H1 (cell line): ENCODE results near the gene TFAP2A. TPM values are rescaled to one million over a fixed set of nuclear protein-coding genes. Genes with fewer than 3 reads are reported as not detected.

Experiments used
- CTCF ChIA-PET: fragments of 300-600 bp; sonication (Branson Sonifier 250); formaldehyde crosslinking; loops from one replicate; lab custom pipeline; 2021; ENCODE audit not compliant: partially characterized antibody; lab: Charles Lee
- POLR2A ChIA-PET: fragments of 300-600 bp; sonication (Branson Sonifier 250); formaldehyde crosslinking; loops from one replicate; lab custom pipeline; 2021; ENCODE audit warnings: inconsistent platforms; ENCODE audit not compliant: partially characterized antibody; lab: Charles Lee
- DNase-seq, 2 experiments: peaks; one replicate each; pipeline versions ENCODE4 v3.0.0 to v3.0.0-alpha.2; 2010 to 2022; ENCODE audit warnings: low spot score in 2 of 2, low read depth in 1 of 2, mixed read lengths in 1 of 2
- FAIRE-seq: peaks from 2 replicates; lab custom pipeline; 2011; peaks lifted over from hg19 to GRCh38; lab: Jason Lieb, UNC
- H2AFZ ChIP-seq: 2 replicates; pipeline ENCODE4 v1.8.1; 2012; ENCODE audit warnings: low read length, inconsistent platforms
- H2AK5ac ChIP-seq: 2 replicates; pipeline ENCODE4 v1.6.1; 2013; ENCODE audit warnings: low read depth, low read length
- H2BK120ac ChIP-seq: replicated peaks from 2 replicates; pipeline ENCODE3; 2013; ENCODE audit warnings: low read depth, low read length, inconsistent platforms
- H2BK12ac ChIP-seq: 2 replicates; pipeline ENCODE4 v1.6.1; 2013; ENCODE audit warnings: low read depth, low read length
- H2BK15ac ChIP-seq: 2 replicates; pipeline ENCODE4 v1.6.1; 2013; ENCODE audit warnings: low read length
- H2BK20ac ChIP-seq: 2 replicates; pipeline ENCODE4 v1.6.1; 2013; ENCODE audit warnings: low read length
- H2BK5ac ChIP-seq: 2 replicates; pipeline ENCODE4 v1.6.1; 2013; ENCODE audit warnings: low read depth, low read length
- H3K14ac ChIP-seq: 2 replicates; pipeline ENCODE4 v1.6.1; 2013; ENCODE audit warnings: inconsistent platforms; ENCODE audit not compliant: insufficient read length
- H3K18ac ChIP-seq: 2 replicates; pipeline ENCODE4 v1.6.1; 2013; ENCODE audit warnings: low read length; ENCODE audit errors: extremely low read depth
- H3K23ac ChIP-seq: 2 replicates; pipeline ENCODE4 v1.6.1; 2013; ENCODE audit warnings: inconsistent platforms; ENCODE audit not compliant: insufficient read length
- H3K23me2 ChIP-seq: 2 replicates; pipeline ENCODE4 v1.6.1; 2013; ENCODE audit warnings: low read depth, low read length
- H3K27ac ChIP-seq: 2 replicates; pipeline ENCODE4 v1.6.1; 2011; ENCODE audit warnings: low read depth, low read length, inconsistent platforms
- H3K27me3 ChIP-seq, 4 experiments: replicated peaks in 1 of 4; 1 replicate in 1 of 4; 2 replicates in 3 of 4; pipeline versions ENCODE4 v1.6.1 to v1.8.1; 2011 to 2013; ENCODE audit warnings: low read length in 3 of 4, mild to moderate bottlenecking in 3 of 4, inconsistent platforms in 2 of 4, mixed read lengths in 2 of 4, moderate library complexity in 1 of 4; ENCODE audit not compliant: control insufficient read depth in 3 of 4, insufficient read depth in 3 of 4; ENCODE audit errors: extremely low read depth in 1 of 4
- H3K36me3 ChIP-seq, 4 experiments: 2 replicates each; pipeline versions ENCODE4 v1.6.1 to v1.8.1; 2011 to 2013; ENCODE audit warnings: mild to moderate bottlenecking in 4 of 4, low read length in 3 of 4, moderate library complexity in 2 of 4, control low read depth in 1 of 4, inconsistent platforms in 1 of 4; ENCODE audit not compliant: insufficient read depth in 4 of 4, control insufficient read depth in 2 of 4
- H3K4ac ChIP-seq: replicated peaks from 2 replicates; pipeline ENCODE3; 2013; ENCODE audit warnings: low read length, low read depth, mixed read lengths, inconsistent platforms; ENCODE audit not compliant: insufficient read length
- H3K4me1 ChIP-seq, 4 experiments: replicated peaks in 1 of 4; 1 replicate in 1 of 4; 2 replicates in 3 of 4; pipeline versions ENCODE4 v1.6.1 to v1.8.1; 2011 to 2013; ENCODE audit warnings: low read length in 3 of 4, inconsistent platforms in 2 of 4, mixed read lengths in 1 of 4; ENCODE audit not compliant: insufficient read depth in 4 of 4, control insufficient read depth in 3 of 4
- H3K4me2 ChIP-seq, 2 experiments: 2 replicates each; pipeline versions ENCODE4 v1.6.1 to v1.8.1; 2011 to 2013; ENCODE audit warnings: low read depth in 2 of 2, low read length in 2 of 2, control low read depth in 1 of 2, inconsistent platforms in 1 of 2, mild to moderate bottlenecking in 1 of 2; ENCODE audit not compliant: insufficient read depth in 1 of 2
- H3K4me3 ChIP-seq, 4 experiments: fragments of 200-600, 300-600 bp in 1 of 4; sonication (generic), shearing (Covaris generic), sonication (Bioruptor Twin) in 1 of 4; 2 replicates each; pipeline versions ENCODE4 v1.5.1 to v1.8.1; 2011 to 2016; ENCODE audit warnings: low read length in 4 of 4, low read depth in 3 of 4, control low read depth in 2 of 4, inconsistent platforms in 2 of 4, mild to moderate bottlenecking in 2 of 4, mixed read lengths in 1 of 4, moderate library complexity in 1 of 4; ENCODE audit not compliant: insufficient read depth in 2 of 4; ENCODE audit errors: extremely low read depth in 1 of 4
- H3K56ac ChIP-seq: replicated peaks from 2 replicates; pipeline ENCODE3; 2013; ENCODE audit warnings: low read depth, mild to moderate bottlenecking, mixed read lengths, low read length, inconsistent platforms; ENCODE audit not compliant: insufficient read length
- H3K79me1 ChIP-seq: 2 replicates; pipeline ENCODE4 v1.6.1; 2013; ENCODE audit warnings: low read depth, low read length, control low read depth
- H3K79me2 ChIP-seq, 2 experiments: 2 replicates each; pipeline versions ENCODE4 v1.6.1 to v1.8.1; 2012 to 2013; ENCODE audit warnings: low read length in 2 of 2, mild to moderate bottlenecking in 2 of 2, inconsistent platforms in 1 of 2; ENCODE audit not compliant: insufficient read depth in 2 of 2, control insufficient read depth in 1 of 2
- H3K9ac ChIP-seq, 4 experiments: replicated peaks in 1 of 4; 1 replicate in 1 of 4; 2 replicates in 3 of 4; pipeline versions ENCODE4 v1.6.1 to v1.8.1; 2011 to 2013; ENCODE audit warnings: low read depth in 3 of 4, low read length in 3 of 4, control low read depth in 2 of 4, mild to moderate bottlenecking in 2 of 4, moderate library complexity in 2 of 4, inconsistent platforms in 1 of 4; ENCODE audit errors: extremely low read depth in 1 of 4
- H3K9me3 ChIP-seq, 2 experiments: 2 replicates each; pipeline versions ENCODE4 v1.6.1 to v1.8.1; 2012 to 2013; ENCODE audit warnings: mild to moderate bottlenecking in 2 of 2, moderate library complexity in 2 of 2, control low read depth in 1 of 2, inconsistent platforms in 1 of 2, low read depth in 1 of 2, low read length in 1 of 2, mixed read lengths in 1 of 2; ENCODE audit not compliant: insufficient read depth in 2 of 2
- H4K20me1 ChIP-seq, 2 experiments: replicated peaks in 1 of 2; 2 replicates each; pipeline versions ENCODE3 to v1.8.1; 2011 to 2013; ENCODE audit warnings: inconsistent platforms in 2 of 2, low read length in 2 of 2, mild to moderate bottlenecking in 1 of 2; ENCODE audit not compliant: insufficient read depth in 2 of 2, control insufficient read depth in 1 of 2
- H4K5ac ChIP-seq: 2 replicates; pipeline ENCODE4 v1.6.1; 2013; ENCODE audit warnings: low read length, low read depth, mixed read lengths, inconsistent platforms; ENCODE audit not compliant: insufficient read length
- H4K8ac ChIP-seq: 2 replicates; pipeline ENCODE4 v1.8.0; 2013; ENCODE audit warnings: mild to moderate bottlenecking, moderate library complexity, low read length, inconsistent platforms; ENCODE audit not compliant: insufficient read depth; ENCODE audit errors: extremely low read depth
- H4K91ac ChIP-seq: replicated peaks from 2 replicates; pipeline ENCODE3; 2013; ENCODE audit warnings: low read length, mixed read lengths, inconsistent platforms; ENCODE audit not compliant: insufficient read length
- ATF3 ChIP-seq: IDR thresholded peaks from 2 replicates; pipeline ENCODE4 v1.6.1; 2011; ENCODE audit warnings: low read depth, mild to moderate bottlenecking, low read length; ENCODE audit not compliant: insufficient read depth
- BCL11A ChIP-seq, 2 experiments: IDR thresholded peaks; one replicate each; pipeline ENCODE4 v1.6.1; 2011; ENCODE audit warnings: low read depth in 2 of 2, low read length in 2 of 2, mild to moderate bottlenecking in 2 of 2
- BRCA1 ChIP-seq: IDR thresholded peaks from 2 replicates; pipeline ENCODE4 v1.6.1; 2012; ENCODE audit warnings: low read depth, low read length, improper control_type of control experiment
- CTBP2 ChIP-seq: IDR thresholded peaks from 2 replicates; pipeline ENCODE4 v1.7.0; 2011; ENCODE audit warnings: borderline replicate concordance, mild to moderate bottlenecking, moderate library complexity, mixed read lengths, low read length; ENCODE audit not compliant: insufficient read depth, insufficient read length
- HDAC6 ChIP-seq: IDR thresholded peaks from one replicate; pipeline ENCODE4 v1.7.1; 2012; ENCODE audit warnings: low read depth, mild to moderate bottlenecking, inconsistent platforms, low read length, moderate library complexity
- PHF8 ChIP-seq: fragments of 200-600 bp; sonication (generic); conservative IDR thresholded peaks from 2 replicates; pipeline ENCODE4 v1.7.1; 2012; ENCODE audit warnings: low read depth, mild to moderate bottlenecking, inconsistent platforms, low read length, moderate library complexity
- RFX5 ChIP-seq: IDR thresholded peaks from 2 replicates; pipeline ENCODE4 v1.6.1; 2011; ENCODE audit warnings: low read depth, low read length, improper control_type of control experiment, borderline replicate concordance
- RXRA ChIP-seq: IDR thresholded peaks from 2 replicates; pipeline ENCODE4 v1.6.1; 2011; ENCODE audit warnings: low read depth, mild to moderate bottlenecking, low read length, moderate library complexity; ENCODE audit not compliant: insufficient read depth
- SAP30 ChIP-seq: fragments of 300-600 bp; sonication (generic); IDR thresholded peaks from 2 replicates; pipeline ENCODE4 v1.7.1; 2012; ENCODE audit warnings: low read length, moderate library complexity, mild to moderate bottlenecking, inconsistent platforms; ENCODE audit not compliant: insufficient read depth, insufficient replicate concordance
- SP1 ChIP-seq: IDR thresholded peaks from 2 replicates; pipeline ENCODE4 v1.6.1; 2011; ENCODE audit warnings: low read depth, low read length
- TAF7 ChIP-seq: optimal IDR thresholded peaks from 2 replicates; pipeline ENCODE3; 2011; ENCODE audit warnings: low read depth, mild to moderate bottlenecking, inconsistent platforms, low read length, moderate library complexity, borderline replicate concordance
- ZNF274 ChIP-seq: IDR thresholded peaks from 2 replicates; pipeline ENCODE4 v1.7.0; 2012; ENCODE audit warnings: low read length, borderline replicate concordance; ENCODE audit errors: extremely low read depth
- WGBS, 2 experiments: shearing (Covaris generic) in 1 of 2; methylation state at CpG; one replicate each; pipeline versions ENCODE4 v1.1.6 to v1.1.7; 2013 to 2015; ENCODE audit warnings: low lambda C conversion rate in 2 of 2, mixed read lengths in 2 of 2, inconsistent platforms in 1 of 2, low coverage in 1 of 2, missing lambda C conversion rate in 1 of 2; ENCODE audit not compliant: insufficient replicate concordance in 2 of 2, insufficient coverage in 1 of 2, insufficient read length in 1 of 2; ENCODE audit errors: extremely low coverage in 1 of 2, missing lambda C conversion rate in 1 of 2; 5-methylcytosine and 5-hydroxymethylcytosine counted together
- polyA plus RNA-seq, 7 experiments: library from polyadenylated mRNA; depleted of rRNA in 3 of 7; stranded (reverse) in 5 of 7; unstranded in 2 of 7; fragments of >200 nt in 5 of 7; fragments of 200-250 nt in 2 of 7; gene quantifications; 1 replicate in 5 of 7; 2 replicates in 1 of 7; 4 replicates in 1 of 7; pipeline versions ENCODE4 v1.2.1 to v1.2.3, GENCODE V29; 2011 to 2013; ENCODE audit warnings: missing spikeins in 2 of 7, mixed read lengths in 2 of 7
- total RNA-seq: library from RNA; stranded (reverse); fragmentation: NEBNext Ultra II Directional; extraction: Animal tissue kit (Norgen Biotek cat#: 25700); gene quantifications from 2 replicates; pipeline ENCODE4 v1.2.1, GENCODE V29; 2021
- TF ChIP-seq, protein P1 (sequence below): IDR thresholded peaks from 2 replicates; pipeline ENCODE4 v1.6.1; 2012; ENCODE audit warnings: inconsistent platforms

Gene TFAP2A
- total and polyA plus RNA-seq, 2 of the 8 experiments (the other 6 are each of a cell fraction or from before 2014, with no cell fraction given): 0.23 TPM; not detected in 1

DNA sequence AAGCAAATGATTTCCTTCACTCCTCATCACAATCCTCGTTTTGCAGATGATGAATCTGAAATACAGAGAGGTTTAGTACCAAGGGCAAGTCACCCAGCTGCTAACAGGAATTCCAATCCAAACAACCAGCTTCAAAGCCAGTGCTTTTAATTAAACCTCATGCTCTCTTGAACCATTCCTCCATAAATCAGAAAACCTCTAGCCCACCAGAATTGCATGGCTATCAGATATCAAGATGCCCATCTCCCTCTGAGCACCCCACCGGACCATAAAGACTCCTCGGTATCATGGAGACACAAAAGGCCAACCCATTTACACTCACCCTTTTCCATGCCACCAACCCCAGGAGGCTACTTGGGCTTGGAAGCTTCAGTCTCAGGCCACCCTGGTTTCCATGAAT is 46.0 kb downstream of the TFAP2A start:
- H3K36me3 ChIP-seq: no peaks in the 10 kb centered on the region
- no peaks in the 10 kb centered on the region for H4K20me1 ChIP-seq
- H3K23me2 ChIP-seq: no peaks in the 10 kb centered on the region
- no peaks in the 10 kb centered on the region for H3K79me2 ChIP-seq
- no peak overlapping the region for H2BK20ac ChIP-seq
- no peak overlapping the region for H3K9ac ChIP-seq
- no peak overlapping the region for H2BK12ac ChIP-seq
- no peak overlapping the region for H3K23ac ChIP-seq
- no peak for DNase-seq
- no peak overlapping the region for H4K8ac ChIP-seq
- POLR2A ChIA-PET: no interaction called here
- H3K18ac ChIP-seq: no peak overlapping the region
- H2AK5ac ChIP-seq: no peak overlapping the region
- no peak overlapping the region for H3K4ac ChIP-seq
- no peak overlapping the region for H4K5ac ChIP-seq
- no peaks in the 10 kb centered on the region for H3K9me3 ChIP-seq
- H2AFZ ChIP-seq: no peak overlapping the region
- no peak overlapping the region for H3K4me2 ChIP-seq
- H2BK15ac ChIP-seq: 0 out of 2 replicates have a peak overlapping the region, but pooled peaks have one; percentile 81
- H4K91ac ChIP-seq: no peak overlapping the region
- no peak overlapping the region for H3K56ac ChIP-seq
- no peaks in the 10 kb centered on the region for H3K4me1 ChIP-seq
- H3K4me3 ChIP-seq: no peak overlapping the region
- no peak for FAIRE-seq
- no peak overlapping the region for H3K14ac ChIP-seq
- H3K27ac ChIP-seq: no peak overlapping the region
- H3K27me3 ChIP-seq: no peaks in the 10 kb centered on the region
- H2BK5ac ChIP-seq: no peak overlapping the region
- CTCF ChIA-PET: interaction anchor here (0.6 kb wide), 1 partner anchor 20 kb away, joined by 3 read pairs; no protein-coding TSS in a partner anchor
- H3K79me1 ChIP-seq: no peaks in the 10 kb centered on the region
- H2BK120ac ChIP-seq: no peak overlapping the region
- WGBS, 2 experiments: 90% methylated on average over 3 of the region's 3 CpGs; no CpG with 5 or more reads in 1 of the 2 experiments
- TF ChIP-seq RFX5: no peak
- no peak for TF ChIP-seq SAP30
- TF ChIP-seq BCL11A (IDR thresholded peaks at IDR 0.05; ENCODE audit: low read depth in 2 of 2, low read length in 2 of 2): no peak
- no peak for TF ChIP-seq SP1
- no peak for TF ChIP-seq HDAC6
- TF ChIP-seq PHF8: no peak
- no peak for TF ChIP-seq ZNF274
- TF ChIP-seq CTBP2: no peak
- no peak for TF ChIP-seq BRCA1
- TF ChIP-seq, protein P1, sequence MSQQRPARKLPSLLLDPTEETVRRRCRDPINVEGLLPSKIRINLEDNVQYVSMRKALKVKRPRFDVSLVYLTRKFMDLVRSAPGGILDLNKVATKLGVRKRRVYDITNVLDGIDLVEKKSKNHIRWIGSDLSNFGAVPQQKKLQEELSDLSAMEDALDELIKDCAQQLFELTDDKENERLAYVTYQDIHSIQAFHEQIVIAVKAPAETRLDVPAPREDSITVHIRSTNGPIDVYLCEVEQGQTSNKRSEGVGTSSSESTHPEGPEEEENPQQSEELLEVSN: no peak
- no peak for TF ChIP-seq TAF7
- no peak for TF ChIP-seq RXRA
- TF ChIP-seq ATF3: no peak
